ENCODE measurements around the gene FBXW7. TPM values are rescaled to one million over a fixed set of nuclear protein-coding genes. Genes with fewer than 3 reads are reported as not detected.

The FBXW7 gene
- total RNA-seq, 4 donors from 2014 or later = 72.2 to 105 (median 87.1) TPM

DNA sequence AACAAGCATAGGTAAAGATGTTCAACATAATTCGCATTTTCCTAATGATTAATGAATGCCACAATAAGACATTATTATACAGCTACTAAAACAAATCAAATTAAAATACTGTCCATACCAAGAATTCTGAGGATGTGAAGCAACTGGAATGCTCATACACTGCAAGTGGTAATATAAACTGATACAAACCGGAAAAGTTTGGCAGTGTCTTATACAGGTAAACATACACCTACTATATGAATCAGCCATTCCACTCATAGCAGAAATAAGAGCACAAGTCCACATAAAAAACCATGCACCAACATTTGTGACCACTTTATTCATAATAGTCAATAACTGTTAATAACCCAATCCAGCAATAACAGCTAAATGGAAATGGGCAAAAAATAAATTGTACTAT, 79.3 kb downstream of the FBXW7 start:
- intact Hi-C loops (cut with DNase I) = no loop called here

DNA sequence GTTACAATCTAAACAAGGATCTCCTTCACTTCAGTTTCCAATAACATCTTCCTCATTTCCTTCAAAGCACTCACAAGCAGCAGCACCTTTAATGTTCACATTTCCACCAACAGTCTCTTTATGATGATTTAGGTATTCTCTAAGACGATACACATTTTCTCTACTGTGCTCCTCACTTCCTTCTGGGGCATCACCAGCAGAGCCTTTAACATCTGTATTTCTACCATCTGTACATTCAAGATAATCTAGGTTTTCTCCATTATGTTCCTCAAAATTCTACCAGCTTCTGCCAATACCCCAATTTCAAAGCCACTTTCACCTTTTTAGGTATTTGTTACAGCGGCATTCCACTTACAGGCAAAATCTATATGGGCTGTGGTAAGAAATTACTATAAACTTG, 80.6 kb downstream of the FBXW7 start:
- Histone ChIP-seq H3K4me1 (peaks cover 16 to 18% of the 10 kb centered on the region in 2 donors), H3K27me3 (no peaks in the 10 kb centered on the region), H3K27ac (no peak overlapping the region), H3K36me3 (no peaks in the 10 kb centered on the region), H3K9me3 (no peaks in the 10 kb centered on the region), H3K4me3 (replicated peaks in 1 of 3) (no peak overlapping the region)
- TF ChIP-seq, protein P1, sequence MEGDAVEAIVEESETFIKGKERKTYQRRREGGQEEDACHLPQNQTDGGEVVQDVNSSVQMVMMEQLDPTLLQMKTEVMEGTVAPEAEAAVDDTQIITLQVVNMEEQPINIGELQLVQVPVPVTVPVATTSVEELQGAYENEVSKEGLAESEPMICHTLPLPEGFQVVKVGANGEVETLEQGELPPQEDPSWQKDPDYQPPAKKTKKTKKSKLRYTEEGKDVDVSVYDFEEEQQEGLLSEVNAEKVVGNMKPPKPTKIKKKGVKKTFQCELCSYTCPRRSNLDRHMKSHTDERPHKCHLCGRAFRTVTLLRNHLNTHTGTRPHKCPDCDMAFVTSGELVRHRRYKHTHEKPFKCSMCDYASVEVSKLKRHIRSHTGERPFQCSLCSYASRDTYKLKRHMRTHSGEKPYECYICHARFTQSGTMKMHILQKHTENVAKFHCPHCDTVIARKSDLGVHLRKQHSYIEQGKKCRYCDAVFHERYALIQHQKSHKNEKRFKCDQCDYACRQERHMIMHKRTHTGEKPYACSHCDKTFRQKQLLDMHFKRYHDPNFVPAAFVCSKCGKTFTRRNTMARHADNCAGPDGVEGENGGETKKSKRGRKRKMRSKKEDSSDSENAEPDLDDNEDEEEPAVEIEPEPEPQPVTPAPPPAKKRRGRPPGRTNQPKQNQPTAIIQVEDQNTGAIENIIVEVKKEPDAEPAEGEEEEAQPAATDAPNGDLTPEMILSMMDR (IDR thresholded peaks at IDR 0.05) = no peak
- no peak for TF ChIP-seq POLR2A (IDR thresholded peaks at IDR 0.05)
- DNase-seq = no peak
- intact Hi-C loops (cut with DNase I) = no loop called here
- WGBS, 2 donors = 90 to 91% methylated on average over 2 of the region's 2 CpGs

More for the DNA sequence above, 79.3 kb downstream of the FBXW7 start:
- DNase-seq = no peak
- no peak overlapping the region for H3K4me3 ChIP-seq (replicated peaks in 1 of 3)
- H3K27me3 ChIP-seq = no peaks in the 10 kb centered on the region
- peaks cover 12 to 17% of the 10 kb centered on the region in 2 donors for H3K4me1 ChIP-seq
- H3K27ac ChIP-seq = no peak overlapping the region
- 91 to 95% methylated on average over 2 of the region's 2 CpGs for WGBS, 2 donors
- no peaks in the 10 kb centered on the region for H3K9me3 ChIP-seq
- H3K36me3 ChIP-seq = no peaks in the 10 kb centered on the region
- no peak for TF ChIP-seq POLR2A (IDR thresholded peaks at IDR 0.05)
- TF ChIP-seq, protein P1 (IDR thresholded peaks at IDR 0.05) = no peak

DNA sequence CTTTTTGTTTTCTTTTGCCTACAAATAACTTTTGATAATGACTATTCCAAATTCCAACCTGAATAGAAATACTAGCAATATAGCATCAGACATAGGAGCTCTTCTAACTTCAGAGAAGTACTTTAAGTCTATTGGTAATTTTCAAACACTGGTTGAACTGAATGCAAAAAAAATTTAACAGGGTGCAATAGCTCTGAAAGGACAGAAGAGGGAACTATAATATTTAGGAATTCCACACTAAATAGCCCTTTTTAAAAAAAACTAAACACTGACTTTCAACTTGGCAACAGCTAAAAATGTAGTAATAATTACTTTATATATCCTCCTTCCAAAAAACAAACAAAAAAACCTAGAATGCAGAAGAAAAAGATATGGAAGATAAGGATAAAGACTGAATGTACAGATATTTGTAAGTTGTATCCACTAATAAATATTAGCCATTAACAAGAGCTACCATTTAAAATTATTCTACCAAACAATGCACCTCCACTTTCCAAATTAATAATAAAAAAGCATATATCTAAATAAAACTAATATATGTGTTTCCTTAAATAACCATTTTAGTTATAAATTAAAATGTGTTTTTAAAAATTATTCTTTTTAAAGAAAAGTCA, 81.4 kb downstream of the FBXW7 start:
- intact Hi-C loops (cut with DNase I) = no loop called here
- Histone ChIP-seq H3K4me3 (replicated peaks in 1 of 3) (no peak overlapping the region), H3K4me1 (peaks cover 16 to 26% of the 10 kb centered on the region in 2 donors)

DNA sequence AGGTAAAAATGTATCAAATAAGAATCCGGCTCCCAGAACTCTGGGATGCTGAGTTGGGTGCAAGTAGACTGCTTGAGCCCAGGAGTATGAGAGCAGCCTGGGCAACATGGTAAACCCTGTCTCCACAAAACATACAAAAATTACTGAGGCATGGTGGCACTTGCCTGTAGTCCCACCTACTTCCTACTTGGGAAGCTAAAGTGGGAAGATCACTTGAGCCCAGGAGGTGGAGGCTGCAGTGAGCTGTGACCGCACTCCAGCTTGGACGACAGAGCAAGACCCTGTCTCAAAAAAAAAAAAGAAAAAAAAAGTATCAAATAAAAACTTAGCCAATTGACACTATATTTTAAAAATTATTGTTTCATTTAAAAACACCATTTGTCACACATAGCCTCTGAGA, 84.4 kb downstream of the FBXW7 start:
- peak; percentile 71 to 79 for DNase-seq
- intact Hi-C loops (cut with DNase I) = no loop called here
- no peaks in the 10 kb centered on the region for H3K9me3 ChIP-seq
- WGBS, 2 donors = 44 to 48% methylated on average over 3 of the region's 3 CpGs
- H3K27ac ChIP-seq = peak overlapping the region in 2 of 3 donors; percentile 7 to 46
- no peaks in the 10 kb centered on the region for H3K36me3 ChIP-seq
- H3K4me3 ChIP-seq (replicated peaks in 1 of 3) = no peak overlapping the region
- H3K27me3 ChIP-seq = no peaks in the 10 kb centered on the region
- peaks cover 25 to 37% of the 10 kb centered on the region in 2 donors for H3K4me1 ChIP-seq
- TF ChIP-seq, protein P1 (IDR thresholded peaks at IDR 0.05) = no peak
- TF ChIP-seq POLR2A (IDR thresholded peaks at IDR 0.05) = no peak

More for the DNA sequence above, 81.4 kb downstream of the FBXW7 start:
- no peaks in the 10 kb centered on the region for H3K27me3 ChIP-seq
- TF ChIP-seq, protein P1 (IDR thresholded peaks at IDR 0.05) = peak in 5 of 6 experiments; percentile 15 to 75 (median 65)
- TF ChIP-seq POLR2A (IDR thresholded peaks at IDR 0.05) = no peak
- no peak overlapping the region for H3K27ac ChIP-seq
- no peaks in the 10 kb centered on the region for H3K36me3 ChIP-seq
- DNase-seq = no peak
- H3K9me3 ChIP-seq = no peaks in the 10 kb centered on the region

DNA sequence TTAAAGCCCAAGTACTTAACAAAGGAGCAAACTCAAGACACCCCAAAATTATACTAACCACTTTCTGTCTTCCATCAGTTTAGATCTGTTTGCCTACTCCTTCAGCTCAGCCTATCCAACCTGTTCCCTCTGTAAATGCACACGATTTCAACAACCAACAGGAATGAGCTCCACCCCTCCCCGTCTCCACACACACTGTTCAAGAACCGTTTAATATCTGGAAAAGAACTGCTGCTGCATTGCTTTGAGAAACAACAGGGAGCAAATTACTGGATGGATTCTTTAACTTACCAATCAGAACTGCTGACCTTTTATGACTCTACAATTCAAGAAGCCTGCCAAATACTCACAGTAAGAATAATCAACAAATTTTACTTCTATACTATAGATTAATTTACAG, 87.0 kb downstream of the FBXW7 start:
- Histone ChIP-seq H3K9me3 (no peaks in the 10 kb centered on the region), H3K4me1 (peaks cover 25 to 32% of the 10 kb centered on the region in 2 donors), H3K36me3 (no peaks in the 10 kb centered on the region), H3K4me3 (replicated peaks in 1 of 3) (no peak overlapping the region), H3K27me3 (no peaks in the 10 kb centered on the region), H3K27ac (peak overlapping the region in 2 of 3 donors; percentile 9 to 14)
- no peak for DNase-seq
- no peak for TF ChIP-seq POLR2A (IDR thresholded peaks at IDR 0.05)
- TF ChIP-seq, protein P1 (IDR thresholded peaks at IDR 0.05) = no peak
- intact Hi-C loops (cut with DNase I) = no loop called here
- 27 to 38% methylated on average over 3 of the region's 3 CpGs for WGBS, 2 donors

Data from thyroid gland (tissue), 4 donors.